Loucy (cell line): ENCODE measurements around the gene SLC9A9.

Experiments used
- EZH2phosphoT487 ChIP-seq: fragments of 200-600 bp; IDR thresholded peaks from 2 replicates; pipeline ENCODE4 v1.6.1; 2018; ENCODE audit warnings: antibody characterized with exemption, mild to moderate bottlenecking, moderate library complexity, borderline replicate concordance
- TF ChIP-seq, protein P1 (sequence below): fragments of 200-600 bp; sonication (generic); conservative IDR thresholded peaks from 2 replicates; pipeline ENCODE4 v1.5.1; 2014; ENCODE audit warnings: mild to moderate bottlenecking, antibody characterized with exemption, low read length

DNA sequence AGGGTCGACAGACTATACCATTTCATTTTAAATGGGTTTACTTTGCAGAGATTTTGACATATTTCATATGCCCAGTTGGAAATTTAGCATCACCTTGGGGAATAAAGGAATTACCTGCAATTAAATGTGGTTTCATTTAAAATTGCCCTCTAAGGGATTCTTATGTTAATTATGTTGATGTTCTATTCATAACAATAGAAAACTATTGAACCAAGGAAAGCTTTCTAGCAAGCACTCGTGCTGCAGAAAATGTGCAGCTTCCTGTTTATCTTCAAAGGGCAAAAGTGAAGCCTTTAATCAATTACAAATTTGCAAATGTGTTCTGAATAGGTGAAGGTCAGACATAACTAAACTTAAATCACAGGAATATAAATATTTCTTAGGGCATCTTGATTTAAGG, 376.6 kb downstream of the SLC9A9 start:
- TF ChIP-seq, protein P1, sequence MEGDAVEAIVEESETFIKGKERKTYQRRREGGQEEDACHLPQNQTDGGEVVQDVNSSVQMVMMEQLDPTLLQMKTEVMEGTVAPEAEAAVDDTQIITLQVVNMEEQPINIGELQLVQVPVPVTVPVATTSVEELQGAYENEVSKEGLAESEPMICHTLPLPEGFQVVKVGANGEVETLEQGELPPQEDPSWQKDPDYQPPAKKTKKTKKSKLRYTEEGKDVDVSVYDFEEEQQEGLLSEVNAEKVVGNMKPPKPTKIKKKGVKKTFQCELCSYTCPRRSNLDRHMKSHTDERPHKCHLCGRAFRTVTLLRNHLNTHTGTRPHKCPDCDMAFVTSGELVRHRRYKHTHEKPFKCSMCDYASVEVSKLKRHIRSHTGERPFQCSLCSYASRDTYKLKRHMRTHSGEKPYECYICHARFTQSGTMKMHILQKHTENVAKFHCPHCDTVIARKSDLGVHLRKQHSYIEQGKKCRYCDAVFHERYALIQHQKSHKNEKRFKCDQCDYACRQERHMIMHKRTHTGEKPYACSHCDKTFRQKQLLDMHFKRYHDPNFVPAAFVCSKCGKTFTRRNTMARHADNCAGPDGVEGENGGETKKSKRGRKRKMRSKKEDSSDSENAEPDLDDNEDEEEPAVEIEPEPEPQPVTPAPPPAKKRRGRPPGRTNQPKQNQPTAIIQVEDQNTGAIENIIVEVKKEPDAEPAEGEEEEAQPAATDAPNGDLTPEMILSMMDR, result no peak
- TF ChIP-seq EZH2phosphoT487, result no peak
